Measurements from ENCODE around the gene SERPIND1.

SERPIND1 gene

DNA sequence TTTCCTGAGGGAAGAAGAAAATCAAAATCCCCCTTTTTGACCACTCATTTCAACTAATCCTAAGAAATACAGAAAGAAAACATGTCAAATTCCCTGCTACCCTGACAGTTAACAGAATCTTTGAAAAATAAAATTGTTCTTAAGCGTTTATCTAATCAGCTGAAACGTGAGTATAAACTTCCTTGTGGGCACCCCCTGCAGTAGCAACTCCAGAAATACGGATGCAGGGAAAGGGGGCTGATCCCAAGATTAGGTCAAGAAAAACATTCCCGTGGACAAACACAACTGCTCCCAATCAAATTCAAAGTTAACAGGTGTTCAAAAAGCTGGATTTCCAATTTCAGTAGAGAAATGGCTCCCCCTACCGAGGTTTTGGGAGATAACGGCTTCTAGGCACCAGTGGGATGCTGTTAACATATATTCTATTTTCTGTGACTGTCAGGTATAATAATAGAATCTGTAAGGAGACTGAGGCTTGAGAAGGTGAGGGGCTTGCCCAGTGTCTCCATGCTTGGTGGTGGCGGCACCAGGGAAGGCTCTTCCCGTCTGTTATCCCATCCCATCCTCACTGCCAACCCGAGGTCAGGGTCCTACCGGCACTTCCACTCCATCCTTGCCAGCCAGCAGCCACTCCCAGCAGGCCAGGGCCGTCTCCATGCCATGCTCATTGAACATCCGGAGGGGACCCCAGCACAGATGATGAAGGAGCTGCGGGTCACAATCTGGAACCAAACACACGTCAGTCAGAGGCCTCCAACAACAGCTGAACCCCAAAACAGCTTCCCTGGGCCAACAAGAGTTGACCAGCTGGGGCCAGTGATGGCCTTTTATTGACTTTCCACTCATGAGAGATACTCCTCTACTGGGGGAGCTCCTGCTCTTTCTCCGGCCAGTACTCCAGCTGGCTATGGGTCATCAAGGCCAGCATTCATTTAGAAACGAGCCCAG, 32.0 kb upstream of the SERPIND1 start:
- DNase-seq (ENCODE audit: low spot score) = peak; percentile 38
- peak; percentile 74 for TF ChIP-seq CTCF (conservative IDR thresholded peaks at IDR 0.05; ENCODE audit: low read depth)
- H3K27ac ChIP-seq = no peak overlapping the region
- ChIA-PET POLR2A (ENCODE audit: low non-redundant PET) (no interaction called here), CTCF (interaction anchor here (0.6 to 1.4 kb wide), 4 partner anchors 10 to 318 kb away, joined by 3 to 5 read pairs (median 4); no protein-coding TSS in a partner anchor)

DNA sequence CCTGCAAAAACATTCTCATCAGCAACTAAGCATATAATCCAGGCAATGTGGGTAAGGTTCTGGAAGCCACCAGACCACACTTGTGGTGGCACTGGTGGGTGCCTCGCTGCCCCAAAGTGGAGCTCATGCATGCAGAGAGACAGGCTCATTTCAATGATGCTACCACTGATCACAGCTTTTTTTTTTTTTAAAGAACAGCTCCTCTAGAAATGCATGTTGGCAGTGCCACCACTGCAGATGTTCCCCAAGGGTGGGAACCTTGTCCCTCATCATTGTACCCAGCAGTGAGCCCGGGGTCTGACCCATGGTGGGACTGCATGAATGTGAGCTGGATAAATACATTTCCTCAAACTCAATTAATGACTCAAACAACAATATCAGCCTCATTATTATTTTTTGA, 31.1 kb upstream of the SERPIND1 start:
- TF ChIP-seq CTCF (conservative IDR thresholded peaks at IDR 0.05; ENCODE audit: low read depth) = no peak
- ChIA-PET POLR2A (ENCODE audit: low non-redundant PET) (no interaction called here), CTCF (interaction anchor here (0.6 to 1.4 kb wide), 2 partner anchors 39 to 142 kb away, joined by 4 to 5 read pairs; no protein-coding TSS in a partner anchor)
- DNase-seq (ENCODE audit: low spot score) = no peak
- H3K27ac ChIP-seq = no peak overlapping the region

DNA sequence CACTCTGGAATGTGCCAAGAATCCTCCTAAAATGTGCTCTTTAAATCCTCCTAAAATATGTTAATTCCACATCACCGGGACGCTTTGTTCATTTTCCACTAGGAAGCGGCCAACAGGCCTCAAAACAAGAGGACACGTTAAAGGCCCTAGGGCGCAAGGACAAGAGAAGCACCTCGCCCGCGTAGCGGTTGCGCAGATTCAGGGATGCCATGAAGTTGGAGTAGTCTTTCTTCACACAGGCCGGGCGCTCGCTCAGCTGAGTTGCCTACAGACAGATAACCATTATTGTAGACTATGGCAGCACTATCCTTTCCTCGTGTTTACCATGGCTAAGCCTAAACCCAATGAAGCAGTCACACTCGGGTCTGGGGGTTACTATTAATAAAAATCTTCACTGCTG, 29.5 kb upstream of the SERPIND1 start:
- POLR2A ChIA-PET (ENCODE audit: low non-redundant PET) = interaction anchor here (0.7 kb wide), 1 partner anchor 51 kb away, joined by 3 read pairs; no protein-coding TSS in a partner anchor
- DNase-seq (ENCODE audit: low spot score) = no peak
- TF ChIP-seq CTCF (conservative IDR thresholded peaks at IDR 0.05; ENCODE audit: low read depth) = no peak
- CTCF ChIA-PET = no interaction called here
- no peak overlapping the region for H3K27ac ChIP-seq

GRCh38 chr22:20745119-20745518, 28.8 kb upstream of the SERPIND1 start:
- no peak for DNase-seq (ENCODE audit: low spot score)
- ChIA-PET CTCF (no interaction called here), POLR2A (ENCODE audit: low non-redundant PET) (no interaction called here)
- no peak overlapping the region for H3K27ac ChIP-seq
- TF ChIP-seq CTCF (conservative IDR thresholded peaks at IDR 0.05; ENCODE audit: low read depth) = no peak

GRCh38 chr22:20746431-20747189, 27.3 kb upstream of the SERPIND1 start:
- DNase-seq (ENCODE audit: low spot score) = no peak
- no peak for TF ChIP-seq CTCF (conservative IDR thresholded peaks at IDR 0.05; ENCODE audit: low read depth)
- no peak overlapping the region for H3K27ac ChIP-seq
- CTCF ChIA-PET = interaction anchor here (0.7 kb wide), 1 partner anchor 226 kb away, joined by 3 read pairs; no protein-coding TSS in a partner anchor
- POLR2A ChIA-PET (ENCODE audit: low non-redundant PET) = no interaction called here

DNA sequence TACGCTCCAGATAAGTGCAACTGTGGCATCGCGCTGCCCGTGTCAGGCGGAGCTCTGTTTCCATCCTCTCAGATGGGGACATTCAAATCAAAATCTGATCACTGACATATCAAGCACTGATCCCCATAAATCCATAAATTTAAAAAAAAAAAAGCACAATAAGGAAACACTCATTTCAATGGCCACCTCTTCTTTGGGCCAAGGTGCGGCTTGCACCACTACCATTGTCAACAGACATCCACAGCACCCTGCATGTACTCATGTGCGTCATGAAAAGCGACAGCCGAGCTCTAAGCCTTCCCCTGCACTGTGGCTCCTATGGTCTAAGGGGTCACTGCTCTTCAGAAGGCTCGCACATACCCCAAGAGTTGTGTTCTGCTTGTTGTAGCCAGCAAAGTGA, 26.7 kb upstream of the SERPIND1 start:
- POLR2A ChIA-PET (ENCODE audit: low non-redundant PET) = no interaction called here
- no peak for TF ChIP-seq CTCF (conservative IDR thresholded peaks at IDR 0.05; ENCODE audit: low read depth)
- H3K27ac ChIP-seq = no peak overlapping the region
- DNase-seq (ENCODE audit: low spot score) = no peak
- CTCF ChIA-PET = no interaction called here

Data from RWPE1 (cell line).